H9 (cell line): ENCODE results near the gene UBASH3A. TPM values are rescaled to one million over a fixed set of nuclear protein-coding genes. Genes with fewer than 3 reads are reported as not detected.

ENCODE experiments used
- DNase-seq: peaks from one replicate; pipeline ENCODE4 v3.0.0-alpha.2; 2017
- H2AFZ ChIP-seq: one replicate; pipeline ENCODE4 v1.6.1; 2013; ENCODE audit warnings: mild to moderate bottlenecking, low read length, control low read depth, moderate library complexity
- H2AK5ac ChIP-seq: 2 replicates; pipeline ENCODE4 v1.6.1; 2013; ENCODE audit warnings: low read length, control low read depth, mixed read lengths; ENCODE audit not compliant: insufficient read length
- H2BK120ac ChIP-seq: one replicate; pipeline ENCODE4 v1.6.1; 2013; ENCODE audit warnings: low read depth, mild to moderate bottlenecking, low read length, control low read depth, inconsistent platforms; ENCODE audit not compliant: poor library complexity, severe bottlenecking
- H2BK12ac ChIP-seq: 2 replicates; pipeline ENCODE4 v1.6.1; 2013; ENCODE audit warnings: low read length, control low read depth, mixed read lengths, low read depth; ENCODE audit not compliant: insufficient read length
- H2BK15ac ChIP-seq: 2 replicates; pipeline ENCODE4 v1.6.1; 2013; ENCODE audit warnings: low read depth, low read length, control low read depth
- H2BK20ac ChIP-seq: one replicate; pipeline ENCODE4 v1.6.1; 2013; ENCODE audit warnings: low read depth, mild to moderate bottlenecking, low read length, control low read depth, inconsistent platforms; ENCODE audit not compliant: poor library complexity, severe bottlenecking
- H2BK5ac ChIP-seq: 2 replicates; pipeline ENCODE4 v1.6.1; 2013; ENCODE audit warnings: low read length, control low read depth, mixed read lengths; ENCODE audit not compliant: insufficient read length
- H3K14ac ChIP-seq: 2 replicates; pipeline ENCODE4 v1.6.1; 2013; ENCODE audit warnings: low read length, control low read depth; ENCODE audit not compliant: insufficient read depth
- H3K18ac ChIP-seq: 2 replicates; pipeline ENCODE4 v1.6.1; 2013; ENCODE audit warnings: low read depth, mild to moderate bottlenecking, mixed read lengths, low read length, control low read depth; ENCODE audit not compliant: insufficient read length
- H3K23ac ChIP-seq: 2 replicates; pipeline ENCODE4 v1.6.1; 2013; ENCODE audit warnings: low read length, control low read depth, mixed read lengths, low read depth; ENCODE audit not compliant: insufficient read length
- H3K23me2 ChIP-seq: 2 replicates; pipeline ENCODE4 v1.6.1; 2013; ENCODE audit warnings: low read depth, mild to moderate bottlenecking, mixed read lengths, low read length, control low read depth; ENCODE audit not compliant: insufficient read length, poor library complexity, severe bottlenecking
- H3K27ac ChIP-seq: 2 replicates; pipeline ENCODE4 v1.5.1; 2013; ENCODE audit warnings: low read length, control low read depth, mixed read lengths, low read depth; ENCODE audit not compliant: insufficient read length
- H3K27me3 ChIP-seq: 2 replicates; pipeline ENCODE4 v1.6.1; 2013; ENCODE audit warnings: low read length, control low read depth, inconsistent platforms; ENCODE audit not compliant: insufficient read depth
- H3K4ac ChIP-seq: 2 replicates; pipeline ENCODE4 v1.6.1; 2013; ENCODE audit warnings: low read depth, mild to moderate bottlenecking, control low read depth, inconsistent platforms, low read length, moderate library complexity
- H3K4me1 ChIP-seq: 2 replicates; pipeline ENCODE4 v1.6.1; 2013; ENCODE audit warnings: low read length, control low read depth, inconsistent platforms; ENCODE audit not compliant: insufficient read depth
- H3K4me2 ChIP-seq: 2 replicates; pipeline ENCODE4 v1.6.1; 2013; ENCODE audit warnings: low read length, control low read depth, mixed read lengths; ENCODE audit not compliant: insufficient read length, insufficient read depth
- H3K56ac ChIP-seq: 2 replicates; pipeline ENCODE4 v1.6.1; 2013; ENCODE audit warnings: low read depth, mild to moderate bottlenecking, mixed read lengths, low read length, control low read depth; ENCODE audit not compliant: insufficient read length
- H3K79me1 ChIP-seq: 2 replicates; pipeline ENCODE4 v1.6.1; 2013; ENCODE audit warnings: low read depth, mild to moderate bottlenecking, moderate library complexity, low read length, control low read depth, inconsistent platforms; ENCODE audit not compliant: insufficient read depth, poor library complexity, severe bottlenecking
- H3K79me2 ChIP-seq: 2 replicates; pipeline ENCODE4 v1.6.1; 2013; ENCODE audit warnings: low read length, control low read depth, inconsistent platforms; ENCODE audit not compliant: insufficient read depth
- H3K9ac ChIP-seq: 2 replicates; pipeline ENCODE4 v1.6.1; 2013; ENCODE audit warnings: low read length, control low read depth, mixed read lengths; ENCODE audit not compliant: insufficient read length; ENCODE audit errors: extremely low read depth
- H3K9me3 ChIP-seq: one replicate; pipeline ENCODE4 v1.6.1; 2013; ENCODE audit warnings: low read depth, low read length, inconsistent platforms; ENCODE audit not compliant: control insufficient read depth
- H3T11ph ChIP-seq: one replicate; pipeline ENCODE4 v1.6.1; 2013; ENCODE audit warnings: mild to moderate bottlenecking, low read length, control low read depth, inconsistent platforms
- H4K20me1 ChIP-seq: one replicate; pipeline ENCODE4 v1.6.1; 2013; ENCODE audit not compliant: control insufficient read depth, insufficient read length, insufficient read depth
- H4K5ac ChIP-seq: 2 replicates; pipeline ENCODE4 v1.6.1; 2013; ENCODE audit warnings: low read depth, mild to moderate bottlenecking, mixed read lengths, low read length, control low read depth; ENCODE audit not compliant: insufficient read length
- H4K8ac ChIP-seq: replicated peaks from 2 replicates; pipeline ENCODE4 v1.6.1; 2013; ENCODE audit warnings: low read length, control low read depth, mixed read lengths, low read depth; ENCODE audit not compliant: insufficient read length
- H4K91ac ChIP-seq: 2 replicates; pipeline ENCODE4 v1.6.1; 2013; ENCODE audit warnings: low read depth, mild to moderate bottlenecking, moderate library complexity, mixed read lengths, low read length, control low read depth; ENCODE audit not compliant: insufficient read length
- H3K27ac Mint-ChIP-seq, 3 experiments: 2 replicates in 2 of 3; 3 replicates in 1 of 3; pipeline ENCODE4 v1.8.0; 2020 to 2021; ENCODE audit warnings: mixed read lengths in 3 of 3, mild to moderate bottlenecking in 1 of 3, moderate library complexity in 1 of 3
- H3K27me3 Mint-ChIP-seq: 2 replicates; pipeline ENCODE4 v1.8.0; 2021; ENCODE audit warnings: low read depth, mild to moderate bottlenecking, moderate library complexity, mixed read lengths
- H3K36me3 Mint-ChIP-seq, 3 experiments: 2 replicates in 2 of 3; 3 replicates in 1 of 3; pipeline ENCODE4 v1.8.0; 2020 to 2021; ENCODE audit warnings: low read depth in 3 of 3, mixed read lengths in 3 of 3; ENCODE audit not compliant: insufficient read depth in 1 of 3
- H3K4me1 Mint-ChIP-seq, 2 experiments: 2 replicates each; pipeline ENCODE4 v1.8.0; 2020; ENCODE audit warnings: mixed read lengths in 2 of 2
- H3K4me3 Mint-ChIP-seq, 2 experiments: 2 replicates in 1 of 2; 3 replicates in 1 of 2; pipeline ENCODE4 v1.8.0; 2020 to 2021; ENCODE audit warnings: mild to moderate bottlenecking in 2 of 2, mixed read lengths in 2 of 2, moderate library complexity in 1 of 2
- H3K9me3 Mint-ChIP-seq, 2 experiments: 2 replicates in 1 of 2; 3 replicates in 1 of 2; pipeline ENCODE4 v1.8.0; 2020; ENCODE audit warnings: mild to moderate bottlenecking in 2 of 2, mixed read lengths in 2 of 2, moderate library complexity in 1 of 2
- WGBS: extraction: QIAGEN DNeasy Blood & Tissue Kit; methylation state at CpG from one replicate; pipeline ENCODE4 v1.1.7; 2013; ENCODE audit warnings: missing lambda C conversion rate, low lambda C conversion rate, mixed read lengths; ENCODE audit not compliant: insufficient read length; ENCODE audit errors: extremely low coverage; 5-methylcytosine and 5-hydroxymethylcytosine counted together
- total RNA-seq: library from RNA; stranded (reverse); gene quantifications from 2 replicates; pipeline ENCODE4 v1.2.1, GENCODE V29; 2021
- TF ChIP-seq, protein P1 (sequence below): fragments of 200-600 bp; sonication (generic); conservative IDR thresholded peaks from 3 replicates; pipeline ENCODE4 v1.8.0; 2021; ENCODE audit warnings: antibody characterized with exemption, mild to moderate bottlenecking

The UBASH3A gene
- total RNA-seq, 1 experiment from 2014 or later = not detected

DNA sequence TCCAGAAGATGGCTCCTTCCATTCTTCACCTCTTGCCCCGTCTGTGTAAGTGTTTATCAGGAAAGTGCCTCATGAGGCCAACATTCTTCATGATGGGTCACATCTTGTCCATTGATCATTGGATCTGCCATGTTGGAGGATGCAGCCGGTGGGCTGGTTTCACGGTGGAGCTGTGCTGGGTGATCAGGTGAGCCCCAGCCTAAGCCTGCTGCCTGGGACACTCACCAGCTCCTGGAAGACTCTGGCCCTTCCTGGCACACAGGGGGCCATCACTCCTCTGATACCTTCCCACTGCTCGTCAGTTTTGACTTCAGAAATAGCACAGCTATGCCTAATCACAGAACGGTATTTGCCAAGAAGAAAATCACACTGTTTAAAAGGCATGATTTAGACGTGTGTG, 38.3 kb downstream of the UBASH3A start:
- Histone ChIP-seq H3K27ac (no peak overlapping the region), H4K91ac (no peak overlapping the region), H3K18ac (no peak overlapping the region), H2BK15ac (no peak overlapping the region), H2AK5ac (no peak overlapping the region), H3T11ph (no peak overlapping the region), H3K9me3 (no peaks in the 10 kb centered on the region), H3K14ac (no peak overlapping the region; the same call in 1 of the 2 replicates), H2BK120ac (no peak overlapping the region), H3K23me2 (no peaks in the 10 kb centered on the region), H3K79me2 (no peaks in the 10 kb centered on the region), H3K9ac (no peak overlapping the region), H2BK20ac (no peak overlapping the region), H3K4me2 (no peak overlapping the region), H4K5ac (no peak overlapping the region), H3K4me1 (no peaks in the 10 kb centered on the region), H2BK12ac (no peak overlapping the region), H3K23ac (no peak overlapping the region), H3K79me1 (no peaks in the 10 kb centered on the region), H4K20me1 (peaks cover 3% of the 10 kb centered on the region), H2BK5ac (no peak overlapping the region), H4K8ac (no peak overlapping the region), H2AFZ (no peak overlapping the region), H3K4ac (no peak overlapping the region), H3K27me3 (no peaks in the 10 kb centered on the region), H3K56ac (no peak overlapping the region)
- no peaks in the 10 kb centered on the region for H3K36me3 Mint-ChIP-seq
- TF ChIP-seq, protein P1, sequence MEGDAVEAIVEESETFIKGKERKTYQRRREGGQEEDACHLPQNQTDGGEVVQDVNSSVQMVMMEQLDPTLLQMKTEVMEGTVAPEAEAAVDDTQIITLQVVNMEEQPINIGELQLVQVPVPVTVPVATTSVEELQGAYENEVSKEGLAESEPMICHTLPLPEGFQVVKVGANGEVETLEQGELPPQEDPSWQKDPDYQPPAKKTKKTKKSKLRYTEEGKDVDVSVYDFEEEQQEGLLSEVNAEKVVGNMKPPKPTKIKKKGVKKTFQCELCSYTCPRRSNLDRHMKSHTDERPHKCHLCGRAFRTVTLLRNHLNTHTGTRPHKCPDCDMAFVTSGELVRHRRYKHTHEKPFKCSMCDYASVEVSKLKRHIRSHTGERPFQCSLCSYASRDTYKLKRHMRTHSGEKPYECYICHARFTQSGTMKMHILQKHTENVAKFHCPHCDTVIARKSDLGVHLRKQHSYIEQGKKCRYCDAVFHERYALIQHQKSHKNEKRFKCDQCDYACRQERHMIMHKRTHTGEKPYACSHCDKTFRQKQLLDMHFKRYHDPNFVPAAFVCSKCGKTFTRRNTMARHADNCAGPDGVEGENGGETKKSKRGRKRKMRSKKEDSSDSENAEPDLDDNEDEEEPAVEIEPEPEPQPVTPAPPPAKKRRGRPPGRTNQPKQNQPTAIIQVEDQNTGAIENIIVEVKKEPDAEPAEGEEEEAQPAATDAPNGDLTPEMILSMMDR = no peak
- no peak overlapping the region for H3K4me3 Mint-ChIP-seq
- peaks cover 30% of the 10 kb centered on the region for H3K27me3 Mint-ChIP-seq
- no peak overlapping the region for H3K27ac Mint-ChIP-seq
- H3K4me1 Mint-ChIP-seq = peaks cover 0 to 6% of the 10 kb centered on the region in 2 experiments; a peak in 1 of 4 replicates
- WGBS = no CpG with 5 or more reads among the region's 6 CpGs
- no peak for DNase-seq
- H3K9me3 Mint-ChIP-seq = peaks cover 0 to 5% of the 10 kb centered on the region in 2 experiments; a peak in 3 of 5 replicates
